ENCODE data around the gene OR11L1.

Gene OR11L1

DNA sequence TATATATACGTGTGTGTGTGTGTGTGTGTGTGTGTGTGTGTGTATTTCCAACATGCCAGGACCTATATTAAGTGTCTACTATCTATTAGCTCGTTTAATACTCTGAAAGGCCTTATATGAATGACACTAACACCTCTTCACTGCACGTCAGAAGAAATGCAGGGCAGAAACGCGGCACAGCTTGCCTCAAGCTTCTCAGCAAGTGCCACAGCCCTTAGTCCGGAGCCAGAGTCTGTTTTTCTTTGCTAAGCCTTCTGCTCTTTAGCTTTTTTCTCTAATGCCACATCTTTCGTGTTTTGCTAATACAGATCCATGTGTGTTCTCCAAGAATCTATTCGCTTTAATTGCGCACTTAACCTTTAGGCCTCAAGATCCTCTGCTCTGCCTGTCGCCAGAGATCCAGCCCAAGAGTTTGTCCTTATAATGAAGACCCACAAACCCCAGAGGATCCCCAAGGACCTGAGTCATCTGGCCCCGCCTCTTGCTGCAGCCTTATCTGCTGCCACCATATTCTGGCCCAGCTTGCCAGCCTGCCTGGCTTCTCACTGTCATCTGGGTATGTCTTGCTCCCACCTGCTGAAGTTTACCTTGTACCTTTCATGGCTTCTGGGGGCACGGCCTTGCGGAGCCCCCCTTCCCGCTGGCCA lies 13.3 kb upstream of the OR11L1 start:
- Histone ChIP-seq H3K27me3 (ENCODE audit: control insufficient read depth, low read length) (no peaks in the 10 kb centered on the region), H3K36me3 (ENCODE audit: control insufficient read depth, low read length) (no peaks in the 10 kb centered on the region), H3K9me2 (replicated peaks; ENCODE audit: control insufficient read depth, low read length) (no peaks in the 10 kb centered on the region), H3K4me3 (ENCODE audit: low read length) (no peak overlapping the region), H3K4me1 (ENCODE audit: control insufficient read depth, low read length) (no peaks in the 10 kb centered on the region), H3K9me3 (ENCODE audit: control insufficient read depth, insufficient read depth, low read length) (no peaks in the 10 kb centered on the region), H3K79me2 (ENCODE audit: control insufficient read depth, low read length) (no peaks in the 10 kb centered on the region), H3K4me2 (ENCODE audit: low read length) (no peak overlapping the region), H4K20me1 (ENCODE audit: control insufficient read depth, insufficient read depth, low read depth, low read length) (no peaks in the 10 kb centered on the region), H3K27ac (ENCODE audit: low read depth, low read length) (no peak overlapping the region), H3F3A (ENCODE audit: control insufficient read depth, insufficient read depth) (no peaks in the 10 kb centered on the region)
- TF ChIP-seq, protein P1, sequence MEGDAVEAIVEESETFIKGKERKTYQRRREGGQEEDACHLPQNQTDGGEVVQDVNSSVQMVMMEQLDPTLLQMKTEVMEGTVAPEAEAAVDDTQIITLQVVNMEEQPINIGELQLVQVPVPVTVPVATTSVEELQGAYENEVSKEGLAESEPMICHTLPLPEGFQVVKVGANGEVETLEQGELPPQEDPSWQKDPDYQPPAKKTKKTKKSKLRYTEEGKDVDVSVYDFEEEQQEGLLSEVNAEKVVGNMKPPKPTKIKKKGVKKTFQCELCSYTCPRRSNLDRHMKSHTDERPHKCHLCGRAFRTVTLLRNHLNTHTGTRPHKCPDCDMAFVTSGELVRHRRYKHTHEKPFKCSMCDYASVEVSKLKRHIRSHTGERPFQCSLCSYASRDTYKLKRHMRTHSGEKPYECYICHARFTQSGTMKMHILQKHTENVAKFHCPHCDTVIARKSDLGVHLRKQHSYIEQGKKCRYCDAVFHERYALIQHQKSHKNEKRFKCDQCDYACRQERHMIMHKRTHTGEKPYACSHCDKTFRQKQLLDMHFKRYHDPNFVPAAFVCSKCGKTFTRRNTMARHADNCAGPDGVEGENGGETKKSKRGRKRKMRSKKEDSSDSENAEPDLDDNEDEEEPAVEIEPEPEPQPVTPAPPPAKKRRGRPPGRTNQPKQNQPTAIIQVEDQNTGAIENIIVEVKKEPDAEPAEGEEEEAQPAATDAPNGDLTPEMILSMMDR (IDR thresholded peaks at IDR 0.05; ENCODE audit: low read depth, low read length, poor library complexity, severe bottlenecking), result no peak
- no peak for TF ChIP-seq EZH2phosphoT487 (IDR thresholded peaks at IDR 0.05; ENCODE audit: borderline replicate concordance, low read length)

DNA sequence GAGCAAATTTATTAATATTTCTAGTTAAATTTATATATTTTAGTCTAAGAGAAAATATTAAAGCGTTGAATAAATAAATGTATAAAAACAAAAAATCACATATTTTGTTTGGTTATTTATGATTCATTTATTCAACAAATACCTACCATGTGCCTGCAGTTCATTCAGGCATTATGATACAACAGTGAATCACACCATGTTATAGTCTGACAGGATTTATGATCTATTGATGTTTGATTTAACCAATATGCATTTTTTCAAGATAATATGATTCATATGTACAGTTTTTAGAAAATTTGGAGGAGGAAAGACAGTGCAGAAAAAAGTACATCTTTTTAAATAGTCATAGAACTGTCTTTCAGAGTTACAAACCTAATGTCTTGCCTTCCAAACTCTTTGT lies 7.9 kb upstream of the OR11L1 start:
- Histone ChIP-seq H4K20me1 (ENCODE audit: control insufficient read depth, insufficient read depth, low read depth, low read length) (no peaks in the 10 kb centered on the region), H3K9me3 (ENCODE audit: control insufficient read depth, insufficient read depth, low read length) (no peaks in the 10 kb centered on the region), H3K27me3 (ENCODE audit: control insufficient read depth, low read length) (no peaks in the 10 kb centered on the region), H3K4me2 (ENCODE audit: low read length) (no peak overlapping the region), H3K9me2 (replicated peaks; ENCODE audit: control insufficient read depth, low read length) (no peaks in the 10 kb centered on the region), H3K4me3 (ENCODE audit: low read length) (no peak overlapping the region), H3K79me2 (ENCODE audit: control insufficient read depth, low read length) (no peaks in the 10 kb centered on the region), H3K27ac (ENCODE audit: low read depth, low read length) (no peak overlapping the region), H3K4me1 (ENCODE audit: control insufficient read depth, low read length) (no peaks in the 10 kb centered on the region), H3F3A (ENCODE audit: control insufficient read depth, insufficient read depth) (no peaks in the 10 kb centered on the region), H3K36me3 (ENCODE audit: control insufficient read depth, low read length) (no peaks in the 10 kb centered on the region)
- TF ChIP-seq EZH2phosphoT487 (IDR thresholded peaks at IDR 0.05; ENCODE audit: borderline replicate concordance, low read length), result no peak
- TF ChIP-seq, protein P1 (IDR thresholded peaks at IDR 0.05; ENCODE audit: low read depth, low read length, poor library complexity, severe bottlenecking), result no peak

DNA sequence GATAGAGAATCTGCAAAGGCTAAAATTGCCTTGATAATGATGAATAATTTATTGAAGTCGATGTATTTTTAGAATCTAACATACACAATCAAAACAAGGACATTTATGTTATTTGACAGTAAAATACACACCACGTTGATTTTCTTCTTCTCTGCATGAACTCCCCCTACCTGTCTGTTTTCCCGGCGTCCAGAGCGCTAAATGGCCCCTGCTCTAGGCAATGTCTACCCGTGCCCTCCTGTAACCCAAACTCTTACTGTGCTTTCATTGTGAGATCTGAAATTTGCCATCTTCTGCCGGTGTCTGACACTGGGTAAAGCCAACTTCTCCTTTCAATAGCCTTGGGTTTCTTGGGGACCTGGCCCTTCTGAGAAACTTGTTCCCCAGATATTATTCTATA lies 6.7 kb upstream of the OR11L1 start:
- Histone ChIP-seq H3K79me2 (ENCODE audit: control insufficient read depth, low read length) (no peaks in the 10 kb centered on the region), H3K36me3 (ENCODE audit: control insufficient read depth, low read length) (no peaks in the 10 kb centered on the region), H3K4me1 (ENCODE audit: control insufficient read depth, low read length) (no peaks in the 10 kb centered on the region), H3K27me3 (ENCODE audit: control insufficient read depth, low read length) (no peaks in the 10 kb centered on the region), H3F3A (ENCODE audit: control insufficient read depth, insufficient read depth) (no peaks in the 10 kb centered on the region), H3K4me3 (ENCODE audit: low read length) (no peak overlapping the region), H3K4me2 (ENCODE audit: low read length) (no peak overlapping the region), H3K27ac (ENCODE audit: low read depth, low read length) (no peak overlapping the region), H3K9me3 (ENCODE audit: control insufficient read depth, insufficient read depth, low read length) (no peaks in the 10 kb centered on the region), H3K9me2 (replicated peaks; ENCODE audit: control insufficient read depth, low read length) (no peaks in the 10 kb centered on the region), H4K20me1 (ENCODE audit: control insufficient read depth, insufficient read depth, low read depth, low read length) (no peaks in the 10 kb centered on the region)
- TF ChIP-seq, protein P1 (IDR thresholded peaks at IDR 0.05; ENCODE audit: low read depth, low read length, poor library complexity, severe bottlenecking), result no peak
- no peak for TF ChIP-seq EZH2phosphoT487 (IDR thresholded peaks at IDR 0.05; ENCODE audit: borderline replicate concordance, low read length)

All from DOHH2 (cell line).